Stimulated activated CD8-positive, alpha-beta memory T cell treated with anti-CD3 and anti-CD28 coated beads, Interleukin-15, amount 100 ng/mL, for 4 hours (primary cell): ENCODE results near the gene DENND4A.
"Not testable (repeated sequence)": the region's sequence is repeated elsewhere in the genome, so short reads cannot be mapped to it uniquely, and the experiment has no call there.

ENCODE experiments used
- DNase-seq, 2 donors: peaks; one replicate each; pipeline ENCODE4 v3.0.0-alpha.2; 2020; ENCODE audit warnings: low read depth in 2 of 2

The DENND4A gene

DNA sequence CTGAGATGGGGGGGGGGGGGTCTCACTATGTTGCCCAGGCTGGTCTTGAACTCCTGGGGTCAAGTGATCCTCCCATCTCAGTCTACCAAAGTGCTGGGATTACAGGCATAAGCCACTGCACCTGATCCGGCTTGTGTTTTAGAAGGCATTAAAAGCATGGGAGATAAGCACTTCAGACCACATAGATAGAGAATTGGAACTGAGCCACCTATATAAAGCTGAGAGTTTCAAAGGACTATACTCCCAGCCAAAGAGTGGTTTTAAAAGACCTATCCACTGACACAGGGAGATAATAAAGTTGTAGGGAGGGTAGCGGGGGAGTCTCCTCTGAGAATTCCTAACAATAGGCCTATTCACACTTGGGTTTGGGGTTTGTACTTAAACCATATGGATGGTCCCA is 34.8 kb downstream of the DENND4A start:
- DNase-seq, result no peak

DNA sequence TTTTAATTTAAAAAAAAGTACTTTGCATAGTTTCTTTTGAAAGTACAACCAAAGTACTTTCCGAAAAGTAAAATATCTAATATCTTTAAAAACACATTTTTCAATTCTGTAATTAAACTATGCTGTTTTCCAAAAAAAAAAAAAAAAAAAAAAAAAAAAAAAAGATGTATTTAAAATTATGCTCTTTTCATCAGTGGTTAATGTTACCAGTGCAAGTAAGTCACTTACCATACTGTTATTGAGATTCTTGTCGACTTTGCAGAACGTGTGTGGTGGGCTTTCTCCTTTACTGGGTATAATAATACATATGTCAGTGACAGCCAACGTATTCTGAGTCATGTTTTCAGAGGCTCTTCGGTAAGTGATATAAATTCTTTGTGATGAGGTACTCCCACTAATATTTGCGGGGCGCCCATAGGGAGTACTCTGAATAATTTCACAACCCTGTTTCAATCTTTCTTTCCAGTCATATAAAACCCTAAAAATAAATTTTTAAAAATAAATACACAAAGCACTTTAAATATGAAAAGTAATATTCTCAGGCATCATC is 39.9 kb downstream of the DENND4A start:
- no peak for DNase-seq

DNA sequence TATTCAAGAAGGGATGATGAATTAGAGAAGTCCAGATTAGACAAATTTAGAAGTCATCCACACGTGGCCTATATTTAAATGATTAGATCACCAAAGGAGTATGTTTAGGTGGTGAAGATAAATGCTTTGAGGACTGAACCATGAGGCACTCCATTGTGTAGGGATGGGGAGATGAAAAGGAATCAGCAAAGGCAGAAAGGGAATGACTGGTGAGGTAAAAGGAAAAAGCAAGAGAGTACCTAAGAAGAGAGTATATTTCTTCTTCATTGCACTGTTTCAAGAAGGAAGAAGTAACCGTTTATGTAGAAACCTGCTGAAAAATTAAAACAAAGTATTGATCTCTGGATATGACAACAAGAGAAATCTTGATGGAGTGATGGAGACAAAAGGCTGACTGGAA is 40.7 kb downstream of the DENND4A start:
- DNase-seq, result no peak

DNA sequence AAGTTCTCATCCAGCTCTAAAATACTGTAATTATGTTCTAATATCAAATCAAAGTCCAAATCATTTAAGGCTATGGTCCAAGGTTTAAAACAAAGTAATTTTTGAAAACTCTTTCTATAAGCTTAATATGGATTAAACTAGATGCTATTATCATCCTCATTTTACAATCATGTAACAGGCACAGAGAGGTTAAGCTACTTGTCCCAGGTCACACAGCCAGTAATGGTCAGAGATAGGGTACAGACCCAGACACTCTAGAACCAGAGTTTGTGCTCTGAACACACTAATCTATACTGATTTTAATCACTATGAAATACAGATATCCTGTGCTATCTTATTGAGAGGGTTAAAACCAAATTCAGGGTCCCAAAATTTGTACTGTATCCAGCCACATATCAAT is 44.8 kb downstream of the DENND4A start:
- DNase-seq, result no peak

DNA sequence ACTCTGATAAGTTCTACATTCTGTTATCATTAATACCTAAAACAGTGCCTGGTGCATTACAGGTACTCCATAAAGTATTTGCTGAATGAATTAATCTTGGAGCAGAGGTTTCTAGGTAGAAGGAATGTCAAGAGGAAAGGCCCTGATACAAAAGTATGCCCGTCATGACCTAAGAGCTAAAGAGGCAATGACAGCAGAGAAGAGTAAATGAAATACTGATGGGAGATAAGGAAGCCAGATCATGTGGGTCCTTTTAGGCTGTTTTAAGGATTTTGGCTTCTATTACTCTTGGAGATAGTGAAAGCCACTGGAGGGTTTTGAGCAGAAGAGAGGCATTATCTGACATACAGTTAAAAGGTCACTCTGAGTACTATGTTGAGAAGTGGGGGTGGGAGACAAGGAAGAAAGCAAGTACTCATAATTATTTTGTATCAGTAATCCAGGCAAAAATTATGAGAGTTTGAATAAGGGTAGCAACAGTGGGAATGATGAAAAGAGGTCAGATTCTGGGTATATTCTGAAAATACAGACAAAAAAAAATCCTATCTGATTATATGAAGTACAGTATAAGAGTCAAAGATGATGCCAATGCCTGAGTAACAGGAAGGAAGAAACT is 48.3 kb downstream of the DENND4A start:
- DNase-seq, result no peak

DNA sequence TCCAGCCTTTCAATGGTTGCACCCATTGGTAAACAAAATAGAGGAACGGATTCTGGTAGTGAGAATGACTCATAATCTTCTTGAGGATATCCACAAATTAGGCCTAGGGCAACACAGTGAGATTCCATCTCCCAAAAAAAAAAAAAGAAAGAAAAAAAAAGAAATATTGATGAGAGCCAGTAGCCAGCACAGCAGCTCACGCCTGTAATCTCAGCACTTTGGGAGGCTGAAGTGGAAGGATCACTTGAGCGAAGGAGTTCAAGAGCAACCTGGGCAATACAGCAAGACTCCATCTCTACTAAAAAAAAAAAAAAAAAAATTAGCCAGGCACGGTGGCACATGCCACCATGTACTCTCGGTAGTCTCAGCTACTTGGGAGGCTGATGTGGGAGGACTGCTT is 51.9 kb downstream of the DENND4A start:
- DNase-seq, result no peak

DNA sequence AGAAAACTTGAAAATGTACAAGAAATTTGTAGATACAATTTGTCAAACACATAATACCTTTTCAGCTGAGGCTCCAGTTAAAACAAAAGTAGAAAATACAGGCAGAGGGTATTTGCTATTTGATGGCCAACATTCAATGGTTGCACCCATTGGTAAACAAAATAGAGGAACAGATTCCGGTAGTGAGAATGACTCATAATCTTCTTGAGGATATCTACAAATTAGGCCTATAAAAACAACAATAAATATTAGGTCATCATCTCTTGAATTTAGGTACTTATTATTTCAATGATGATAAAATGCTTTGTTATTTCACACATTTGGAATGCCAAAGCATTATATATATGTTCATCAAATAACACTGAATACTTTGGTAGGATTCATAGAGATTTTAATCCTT is 53.4 kb downstream of the DENND4A start:
- DNase-seq, result no peak

DNA sequence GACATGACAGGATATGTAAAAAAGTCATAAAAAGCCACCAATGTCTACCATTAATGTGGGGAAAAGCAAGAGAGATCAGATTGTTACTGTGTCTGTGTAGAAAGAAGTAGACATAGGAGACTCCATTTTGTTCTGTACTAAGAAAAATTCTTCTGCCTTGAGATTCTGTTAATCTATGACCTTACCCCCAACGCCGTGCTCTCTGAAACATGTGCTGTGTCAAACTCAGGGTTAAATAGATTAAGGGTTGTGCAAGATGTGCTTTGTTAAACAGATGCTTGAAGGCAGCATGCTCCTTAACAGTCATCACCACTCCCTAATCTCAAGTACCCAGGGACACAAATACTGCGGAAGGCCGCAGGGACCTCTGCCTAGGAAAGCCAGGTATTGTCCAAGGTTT is 58.5 kb downstream of the DENND4A start:
- not testable (repeated sequence) for DNase-seq

DNA sequence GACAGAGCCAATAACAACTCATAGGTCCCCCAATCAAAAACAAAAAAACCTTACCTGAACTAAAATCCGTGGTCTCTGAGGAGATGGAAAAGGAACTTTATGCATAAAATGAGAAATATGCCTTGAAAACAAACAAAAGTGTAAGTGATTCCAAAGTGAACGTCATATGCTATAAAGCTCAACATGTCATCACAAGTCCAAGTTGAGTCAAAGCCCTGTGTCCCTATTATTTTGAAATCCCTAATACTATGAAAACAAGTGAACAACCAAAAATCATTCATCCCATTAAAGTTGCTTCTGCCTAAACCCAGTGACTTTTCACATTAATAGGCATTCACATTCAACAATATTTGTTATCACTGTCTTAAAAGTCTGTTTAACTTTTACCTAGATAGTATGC is 59.4 kb downstream of the DENND4A start:
- no peak for DNase-seq

DNA sequence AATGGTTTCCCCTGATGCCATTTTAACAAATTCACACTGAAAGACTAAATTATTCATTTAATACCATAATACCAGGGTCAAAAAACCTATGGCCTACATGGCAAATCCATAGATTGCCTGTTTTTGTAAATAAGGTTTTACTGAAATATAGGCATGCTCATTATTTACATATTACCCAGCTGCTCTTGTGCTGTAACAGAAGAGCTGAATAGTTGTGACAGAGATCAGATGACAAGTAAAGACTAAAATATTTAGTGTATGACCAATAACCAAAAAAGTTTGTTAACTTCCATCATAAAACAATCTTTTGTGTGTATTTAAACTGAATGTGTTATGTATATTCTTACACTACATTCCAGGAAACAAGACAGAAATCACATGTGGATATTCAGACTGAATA is 60.2 kb downstream of the DENND4A start:
- no peak for DNase-seq

DNA sequence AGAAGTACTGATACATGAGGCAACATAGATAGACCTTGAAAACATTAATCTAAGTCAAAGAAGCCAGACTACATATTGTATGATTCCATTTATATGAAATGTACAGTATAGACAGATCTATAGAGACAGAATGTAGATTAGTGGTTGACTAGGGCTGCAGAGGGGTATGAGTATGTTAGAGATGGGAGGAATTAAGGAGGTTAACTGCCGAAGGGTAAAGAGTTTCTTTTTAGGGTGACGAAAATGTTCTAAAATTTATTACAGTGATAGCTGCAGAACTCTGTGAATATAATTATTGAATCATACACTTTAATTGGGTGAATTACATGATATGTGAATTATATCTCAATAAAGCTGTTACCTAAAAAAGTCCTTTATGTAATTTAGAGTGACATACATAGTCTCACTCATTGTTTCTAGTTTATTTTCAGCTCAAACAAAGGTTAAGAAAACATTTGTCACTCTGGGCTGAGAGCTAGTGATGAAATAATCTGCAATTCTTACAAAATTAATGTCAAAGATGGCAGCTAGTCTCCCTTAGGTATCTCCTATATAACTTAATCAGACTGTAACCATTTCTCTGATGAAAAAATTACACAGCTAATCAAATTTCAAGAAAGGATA is 61.4 kb downstream of the DENND4A start:
- no peak for DNase-seq

DNA sequence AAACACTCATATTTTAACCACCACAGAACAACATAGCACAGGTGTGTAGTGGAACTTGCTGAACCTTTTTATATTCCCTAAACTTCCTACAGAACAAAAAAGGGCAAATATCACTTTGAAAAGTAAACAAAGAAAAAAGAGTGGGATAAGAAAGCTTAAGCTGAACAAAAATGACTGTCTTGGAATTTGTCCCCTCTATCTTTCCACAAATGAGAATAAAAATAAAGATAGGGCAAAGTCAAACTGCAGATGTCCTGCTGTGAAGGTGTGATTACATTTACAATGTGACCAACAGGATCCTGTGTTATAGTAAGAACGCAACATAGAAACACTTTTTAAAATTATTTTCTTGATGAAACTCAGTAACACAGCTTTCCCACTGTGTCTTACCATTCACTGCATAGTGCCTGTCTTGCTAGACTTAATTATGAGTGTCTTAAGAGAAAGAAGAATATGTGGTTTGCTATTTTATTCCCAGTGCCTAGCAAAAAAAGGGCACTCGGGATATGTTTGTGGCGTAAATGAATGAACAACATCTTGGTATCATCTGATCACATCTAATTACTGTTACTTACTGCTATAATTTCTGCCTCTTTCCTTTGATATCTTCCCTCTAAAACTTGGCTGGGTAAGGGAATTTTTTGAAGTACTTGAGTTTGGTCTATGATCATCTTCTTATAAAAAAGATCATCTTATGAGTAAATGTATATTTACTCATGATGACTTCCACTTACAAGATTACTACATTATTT is 67.5 kb downstream of the DENND4A start:
- DNase-seq, result no peak

DNA sequence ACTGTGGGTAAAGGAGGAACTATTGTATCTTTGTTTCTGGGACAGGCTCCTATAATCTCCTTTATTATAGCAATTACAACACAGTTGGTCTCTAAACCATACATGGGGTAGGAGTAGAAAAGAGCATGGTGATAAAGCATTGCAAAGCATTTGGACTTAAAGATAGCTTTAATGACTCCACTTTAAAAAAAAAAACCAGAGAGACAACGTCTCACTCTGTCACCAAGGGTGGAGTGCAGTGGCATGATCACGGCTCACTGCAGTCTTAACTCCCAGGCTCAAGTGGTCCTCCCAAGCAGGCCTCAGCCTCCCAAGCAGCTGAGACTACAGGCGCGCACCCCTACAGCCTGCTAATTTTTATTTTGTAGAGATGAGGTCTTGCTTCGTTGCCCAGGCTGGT is 68.2 kb downstream of the DENND4A start:
- DNase-seq, result no peak

DNA sequence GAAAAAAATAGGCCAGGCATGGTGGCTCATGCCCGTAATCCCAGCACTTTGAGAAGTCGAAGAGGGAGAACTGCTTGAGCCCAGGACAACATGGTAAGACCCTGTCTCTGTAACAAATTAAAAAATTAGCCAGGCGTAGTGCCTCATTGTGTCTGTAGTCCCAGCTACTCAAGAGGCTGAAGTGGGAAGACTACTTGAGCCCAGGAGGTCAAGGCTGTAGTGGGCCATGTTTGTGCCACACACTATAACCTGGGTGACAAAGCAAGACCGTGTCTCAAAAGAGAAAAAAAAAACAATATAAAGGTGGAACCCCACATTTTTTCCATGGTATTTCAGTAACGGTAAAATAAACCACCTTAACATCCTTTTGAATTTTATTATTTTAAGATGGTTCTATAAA is 69.9 kb downstream of the DENND4A start:
- no peak for DNase-seq

DNA sequence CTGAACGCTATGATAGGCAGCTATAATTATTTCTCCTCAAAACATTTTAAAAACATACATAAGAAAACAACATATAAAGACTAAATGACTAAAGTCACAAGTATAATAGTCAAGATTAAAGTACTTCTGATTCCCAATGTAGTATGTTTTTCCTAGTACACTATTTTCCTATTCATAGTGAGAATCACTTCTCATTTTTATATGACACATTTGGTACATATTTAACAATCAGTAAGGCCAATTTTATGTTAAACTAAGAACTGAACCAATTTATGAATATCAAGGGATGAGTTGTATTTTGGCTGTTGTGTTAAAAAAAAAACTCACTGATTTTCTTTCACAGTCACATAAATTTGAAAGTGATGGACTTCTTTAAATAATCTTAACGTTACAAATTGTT is 79.7 kb downstream of the DENND4A start:
- no peak for DNase-seq

DNA sequence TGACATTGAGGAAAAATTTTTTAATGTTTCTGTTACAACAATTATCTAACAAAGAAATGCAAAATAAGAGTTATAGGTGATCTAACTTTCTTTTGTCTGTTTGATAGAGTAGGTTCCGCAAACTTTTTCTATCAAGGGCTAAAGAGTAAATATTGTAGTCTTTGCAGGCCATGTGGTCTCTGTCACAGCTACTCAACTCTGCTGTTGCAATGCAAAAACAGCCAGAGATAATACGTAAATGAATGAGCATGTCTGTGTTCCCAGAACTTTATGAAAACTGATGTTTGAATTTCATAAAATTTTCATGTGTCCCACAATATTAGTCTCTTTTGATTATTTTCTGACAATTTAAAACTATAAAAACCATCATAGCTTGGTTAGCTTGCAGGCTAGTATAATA is 97.0 kb downstream of the DENND4A start:
- no peak for DNase-seq

DNA sequence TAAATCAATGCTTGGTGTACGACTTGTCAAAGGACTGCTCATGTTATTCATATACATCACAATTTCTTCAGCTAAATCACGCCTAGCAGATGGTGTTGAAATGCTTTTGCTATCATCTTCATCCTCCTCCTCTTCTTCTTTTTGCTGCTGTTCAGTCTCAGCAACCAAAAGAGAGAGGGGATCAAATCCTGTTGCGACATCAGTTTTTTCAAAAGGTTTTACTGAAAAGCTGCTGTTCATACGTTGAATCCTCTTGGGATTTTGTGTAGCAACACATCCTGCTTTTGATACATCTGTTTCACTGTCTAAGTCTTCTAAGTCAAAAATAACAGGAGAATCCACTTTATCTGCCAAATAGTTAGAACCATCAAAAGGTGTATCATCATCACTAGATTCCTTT is 101.3 kb downstream of the DENND4A start:
- no peak for DNase-seq

DNA sequence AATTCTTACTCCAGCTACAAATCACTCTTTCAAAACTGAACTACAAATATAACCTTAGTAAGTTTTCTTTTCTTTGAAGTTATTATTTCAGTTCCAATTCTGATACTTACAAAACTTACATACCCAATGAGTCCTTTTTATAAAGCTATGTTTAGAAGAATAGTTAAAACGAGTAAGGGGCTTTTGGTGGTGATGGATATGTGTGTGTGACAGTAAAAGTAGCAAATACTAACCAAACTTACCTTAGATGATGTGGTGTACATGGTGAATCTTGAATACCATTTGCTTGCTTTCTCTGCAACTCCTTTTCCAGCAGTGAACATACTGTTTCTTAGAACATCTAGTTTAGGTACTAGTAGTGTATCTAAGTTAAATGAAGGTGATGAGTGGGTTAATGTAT is 101.9 kb downstream of the DENND4A start:
- DNase-seq, result no peak

DNA sequence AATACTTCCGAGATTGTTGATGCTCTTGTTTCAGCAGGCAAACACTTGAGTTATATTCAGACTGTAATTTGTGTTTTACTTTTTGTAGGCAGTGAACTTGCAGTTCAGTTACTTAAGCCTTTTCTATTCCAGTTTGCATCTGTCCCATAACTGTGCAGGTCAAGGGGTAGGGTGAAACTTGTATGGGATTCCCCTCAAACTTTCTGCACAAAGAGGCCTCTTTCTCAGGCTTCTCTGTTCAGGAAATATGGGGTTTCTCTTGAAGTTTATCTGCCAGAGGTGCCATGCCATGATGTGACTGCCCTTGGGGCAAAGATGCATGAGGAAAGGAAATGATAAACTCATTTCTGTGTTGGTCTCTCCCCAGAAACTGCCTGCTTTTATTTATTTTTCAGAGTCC is 103.6 kb downstream of the DENND4A start:
- no peak for DNase-seq

DNA sequence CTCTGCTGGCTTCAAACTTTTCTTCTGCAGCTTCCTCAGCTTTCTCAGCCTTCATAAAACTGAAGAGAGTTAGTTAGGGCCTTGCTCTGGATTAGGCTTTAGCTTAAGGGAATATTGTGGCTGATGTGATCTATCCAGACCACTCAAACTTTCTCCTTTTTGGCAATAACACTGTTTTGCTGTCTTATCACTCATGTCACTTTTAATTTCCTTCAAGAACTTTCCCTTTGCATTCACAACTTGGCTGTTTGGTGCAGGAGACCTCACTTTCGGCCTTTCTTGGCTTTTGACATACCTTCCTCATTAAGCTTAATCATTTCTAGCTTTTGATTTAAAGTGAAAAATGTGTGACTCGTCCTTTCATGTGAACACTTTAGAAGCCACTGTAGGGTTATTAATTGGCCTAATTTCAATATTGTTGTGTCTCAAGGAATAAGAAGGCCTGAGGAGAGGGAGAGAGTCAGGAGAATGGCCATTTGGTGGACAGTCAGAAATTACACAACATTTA is 109.6 kb downstream of the DENND4A start:
- no peak for DNase-seq

DNA sequence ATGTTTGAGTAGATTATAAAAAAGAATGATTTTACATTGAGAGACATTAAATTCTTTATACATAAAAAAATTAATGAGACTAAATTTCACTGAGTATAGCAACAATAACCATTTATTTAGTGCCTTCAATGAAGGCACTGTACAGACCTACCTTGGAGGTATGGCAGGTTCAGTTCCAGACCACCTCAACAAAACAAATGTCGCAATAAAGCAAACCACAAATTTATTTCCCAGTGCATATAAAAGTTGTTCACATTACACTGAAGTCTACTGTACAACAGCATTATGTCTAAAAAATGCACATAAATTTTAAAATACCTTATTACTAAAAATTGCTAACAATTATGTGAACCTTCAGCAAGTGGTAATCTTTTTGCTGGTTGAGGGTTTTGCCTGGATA is 111.5 kb downstream of the DENND4A start:
- DNase-seq, result no peak

DNA sequence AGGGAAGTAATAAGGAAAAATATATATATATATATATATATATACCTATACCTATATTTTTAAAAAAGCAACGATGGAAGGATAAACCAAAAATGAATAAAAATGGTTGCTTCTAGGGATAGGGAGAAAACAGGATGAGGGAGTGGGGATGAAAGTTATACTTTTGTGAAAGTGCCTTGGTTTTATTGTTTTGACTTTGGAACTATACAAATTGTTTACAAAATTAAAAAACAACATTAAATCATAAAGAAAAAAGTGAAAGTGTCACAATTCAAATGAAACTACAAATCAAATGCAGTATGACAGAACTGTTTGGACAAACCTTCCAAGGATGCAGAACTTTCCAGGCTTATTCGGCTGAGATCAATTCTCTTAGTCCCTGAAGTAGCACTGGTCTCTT is 116.0 kb downstream of the DENND4A start:
- no peak for DNase-seq

DNA sequence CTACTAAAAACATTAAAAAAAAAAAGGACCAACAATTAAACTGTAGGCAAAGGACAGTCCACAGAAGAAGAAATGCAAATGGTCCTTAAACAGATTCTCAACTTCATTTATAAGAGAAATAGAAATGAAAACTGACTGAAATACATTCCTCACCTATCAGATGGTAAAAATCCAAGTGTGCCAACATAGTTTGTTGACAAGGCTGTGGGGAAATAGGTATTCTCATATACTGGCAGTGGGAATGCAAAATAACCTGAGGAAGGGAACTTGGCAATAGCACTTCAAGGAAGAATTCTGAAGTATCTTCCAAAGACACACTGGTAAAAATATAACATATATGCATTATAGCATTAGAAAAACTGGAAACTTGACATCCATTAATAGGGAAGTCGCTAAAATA is 116.5 kb downstream of the DENND4A start:
- DNase-seq, result no peak
